ENCODE results near the gene ZNF398.
A peak's percentile ranks its signal among the peaks of the same experiment; 100 is the strongest.

ZNF398 gene

GRCh38 chr7:149147072-149147751 lies at the start of gene ZNF398 (continued):
- no peak for TF ChIP-seq GLI2 (tag by site-specific recombination; IDR thresholded peaks at IDR 0.05; ENCODE audit: borderline replicate concordance, low read depth)
- no peak for TF ChIP-seq ZNF707 (tag by site-specific recombination; IDR thresholded peaks at IDR 0.05)
- TF ChIP-seq, protein P1, sequence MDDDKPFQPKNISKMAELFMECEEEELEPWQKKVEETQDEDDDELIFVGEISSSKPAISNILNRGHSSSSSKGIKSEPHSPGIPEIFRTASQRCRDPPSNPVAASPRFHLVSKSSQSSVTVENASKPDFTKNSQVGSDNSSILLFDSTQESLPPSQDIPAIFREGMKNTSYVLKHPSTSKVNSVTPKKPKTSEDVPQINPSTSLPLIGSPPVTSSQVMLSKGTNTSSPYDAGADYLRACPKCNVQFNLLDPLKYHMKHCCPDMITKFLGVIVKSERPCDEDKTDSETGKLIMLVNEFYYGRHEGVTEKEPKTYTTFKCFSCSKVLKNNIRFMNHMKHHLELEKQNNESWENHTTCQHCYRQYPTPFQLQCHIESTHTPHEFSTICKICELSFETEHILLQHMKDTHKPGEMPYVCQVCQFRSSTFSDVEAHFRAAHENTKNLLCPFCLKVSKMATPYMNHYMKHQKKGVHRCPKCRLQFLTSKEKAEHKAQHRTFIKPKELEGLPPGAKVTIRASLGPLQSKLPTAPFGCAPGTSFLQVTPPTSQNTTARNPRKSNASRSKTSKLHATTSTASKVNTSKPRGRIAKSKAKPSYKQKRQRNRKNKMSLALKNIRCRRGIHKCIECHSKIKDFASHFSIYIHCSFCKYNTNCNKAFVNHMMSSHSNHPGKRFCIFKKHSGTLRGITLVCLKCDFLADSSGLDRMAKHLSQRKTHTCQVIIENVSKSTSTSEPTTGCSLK (tag by site-specific recombination; IDR thresholded peaks at IDR 0.05), result no peak
- no peak for TF ChIP-seq YY2 (tag by site-specific recombination; IDR thresholded peaks at IDR 0.05)
- no peak; the same call in 1 of the 2 replicates for TF ChIP-seq YY1 (tag by site-specific recombination; IDR thresholded peaks at IDR 0.05)
- no peak for TF ChIP-seq ZNF266 (tag by site-specific recombination; IDR thresholded peaks at IDR 0.05; ENCODE audit: low read depth)
- no peak for TF ChIP-seq OSR2 (tag by site-specific recombination; IDR thresholded peaks at IDR 0.05)
- no peak for TF ChIP-seq ZNF518A (tag by site-specific recombination; conservative IDR thresholded peaks at IDR 0.05; ENCODE audit: low read depth)
- TF ChIP-seq ZNF169 (tag by site-specific recombination; IDR thresholded peaks at IDR 0.05), result no peak
- no peak for TF ChIP-seq ZNF248 (tag by site-specific recombination; IDR thresholded peaks at IDR 0.05)
- no peak for TF ChIP-seq ZNF791 (tag by site-specific recombination; IDR thresholded peaks at IDR 0.05)
- TF ChIP-seq SP3 (tag by site-specific recombination; IDR thresholded peaks at IDR 0.05), result no peak
- no peak for TF ChIP-seq SCRT1 (tag by site-specific recombination; IDR thresholded peaks at IDR 0.05; ENCODE audit: borderline replicate concordance)
- TF ChIP-seq ZFP3 (tag by site-specific recombination; IDR thresholded peaks at IDR 0.05; ENCODE audit: low read depth), result no peak
- no peak for TF ChIP-seq ZNF175 (tag by site-specific recombination; IDR thresholded peaks at IDR 0.05)
- peak; percentile 80; the same call in 1 of the 2 replicates for TF ChIP-seq ZNF785 (tag by site-specific recombination; IDR thresholded peaks at IDR 0.05)
- no peak for TF ChIP-seq SALL2 (tag by site-specific recombination; IDR thresholded peaks at IDR 0.05; ENCODE audit: borderline replicate concordance)
- no peak for TF ChIP-seq ZNF292 (tag by site-specific recombination; IDR thresholded peaks at IDR 0.05; ENCODE audit: borderline replicate concordance, low read depth)
- no peak for TF ChIP-seq ZNF311 (tag by site-specific recombination; IDR thresholded peaks at IDR 0.05; ENCODE audit: borderline replicate concordance)
- peak; percentile 90 for TF ChIP-seq ZEB2 (tag by site-specific recombination; IDR thresholded peaks at IDR 0.05)
- TF ChIP-seq ZNF677 (tag by site-specific recombination; IDR thresholded peaks at IDR 0.05), result 0 out of 2 replicates have a peak, but pooled peaks have one; percentile 19
- TF ChIP-seq ZNF544 (tag by site-specific recombination; IDR thresholded peaks at IDR 0.05), result no peak
- no peak for TF ChIP-seq ZNF157 (tag by site-specific recombination; IDR thresholded peaks at IDR 0.05)
- no peak for TF ChIP-seq ZNF391 (tag by site-specific recombination; IDR thresholded peaks at IDR 0.05; ENCODE audit: borderline replicate concordance, low read depth)
- TF ChIP-seq ZNF133 (tag by site-specific recombination; IDR thresholded peaks at IDR 0.05), result no peak
- TF ChIP-seq, protein P2, sequence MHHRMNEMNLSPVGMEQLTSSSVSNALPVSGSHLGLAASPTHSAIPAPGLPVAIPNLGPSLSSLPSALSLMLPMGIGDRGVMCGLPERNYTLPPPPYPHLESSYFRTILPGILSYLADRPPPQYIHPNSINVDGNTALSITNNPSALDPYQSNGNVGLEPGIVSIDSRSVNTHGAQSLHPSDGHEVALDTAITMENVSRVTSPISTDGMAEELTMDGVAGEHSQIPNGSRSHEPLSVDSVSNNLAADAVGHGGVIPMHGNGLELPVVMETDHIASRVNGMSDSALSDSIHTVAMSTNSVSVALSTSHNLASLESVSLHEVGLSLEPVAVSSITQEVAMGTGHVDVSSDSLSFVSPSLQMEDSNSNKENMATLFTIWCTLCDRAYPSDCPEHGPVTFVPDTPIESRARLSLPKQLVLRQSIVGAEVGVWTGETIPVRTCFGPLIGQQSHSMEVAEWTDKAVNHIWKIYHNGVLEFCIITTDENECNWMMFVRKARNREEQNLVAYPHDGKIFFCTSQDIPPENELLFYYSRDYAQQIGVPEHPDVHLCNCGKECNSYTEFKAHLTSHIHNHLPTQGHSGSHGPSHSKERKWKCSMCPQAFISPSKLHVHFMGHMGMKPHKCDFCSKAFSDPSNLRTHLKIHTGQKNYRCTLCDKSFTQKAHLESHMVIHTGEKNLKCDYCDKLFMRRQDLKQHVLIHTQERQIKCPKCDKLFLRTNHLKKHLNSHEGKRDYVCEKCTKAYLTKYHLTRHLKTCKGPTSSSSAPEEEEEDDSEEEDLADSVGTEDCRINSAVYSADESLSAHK (tag by site-specific recombination; IDR thresholded peaks at IDR 0.05), result no peak
- TF ChIP-seq ZNF138 (tag by site-specific recombination; IDR thresholded peaks at IDR 0.05; ENCODE audit: borderline replicate concordance), result no peak
- peak; percentile 48 for TF ChIP-seq GLIS1 (tag by site-specific recombination; IDR thresholded peaks at IDR 0.05)
- no peak for TF ChIP-seq ZNF416 (tag by site-specific recombination; IDR thresholded peaks at IDR 0.05)
- TF ChIP-seq ZNF221 (tag by site-specific recombination; IDR thresholded peaks at IDR 0.05; ENCODE audit: borderline replicate concordance), result no peak; the same call in 1 of the 2 replicates

Measured in HEK293 (cell line).